ENCODE results near the gene ITSN1.
"Not testable (repeated sequence)": the region's sequence is repeated elsewhere in the genome, so short reads cannot be mapped to it uniquely, and the experiment has no call there.

The ITSN1 gene

DNA sequence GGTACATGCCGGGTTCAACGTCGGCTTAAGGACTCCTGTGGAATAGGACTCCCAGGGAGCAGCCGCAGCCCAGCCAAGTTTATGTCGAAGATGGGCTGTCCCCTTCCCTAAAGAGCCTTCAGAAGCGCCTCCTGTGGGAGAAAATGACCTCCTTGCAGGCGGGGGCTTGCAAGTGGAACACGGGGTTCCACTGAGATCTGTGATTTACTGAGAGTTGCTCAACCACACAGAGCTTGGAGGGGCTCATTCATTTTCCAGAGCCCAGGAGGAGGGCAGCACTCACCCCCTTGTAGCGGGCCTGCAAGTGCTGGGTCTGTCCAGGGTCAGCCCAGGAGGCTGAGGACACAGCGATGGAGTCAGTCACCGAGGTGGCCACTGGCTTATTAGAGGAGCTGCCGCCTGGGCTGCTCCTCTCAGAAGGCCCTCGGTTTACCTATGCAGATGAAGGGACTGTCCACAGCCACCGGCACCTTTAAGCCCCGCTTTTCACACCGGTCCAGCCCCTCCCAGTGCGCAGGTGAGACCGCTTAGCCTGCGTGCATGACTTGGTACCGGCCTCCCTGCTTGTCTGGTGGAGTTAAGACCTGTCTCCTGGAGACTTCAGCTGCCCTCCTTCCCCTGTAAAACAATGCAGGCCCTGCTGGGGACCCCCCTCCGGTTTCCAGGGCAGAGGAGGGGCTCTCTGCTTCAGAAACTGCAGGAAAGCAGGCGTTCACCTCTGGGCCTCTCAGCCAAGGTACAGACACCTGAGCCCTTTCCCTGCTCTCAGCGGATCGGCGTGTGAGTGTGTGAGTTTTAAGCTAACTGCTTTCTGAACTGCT, 215.8 kb downstream of the ITSN1 start:
- in situ Hi-C loops (cut with MboI; ENCODE audit: low sequenced_read_pairs), result no loop called here

DNA sequence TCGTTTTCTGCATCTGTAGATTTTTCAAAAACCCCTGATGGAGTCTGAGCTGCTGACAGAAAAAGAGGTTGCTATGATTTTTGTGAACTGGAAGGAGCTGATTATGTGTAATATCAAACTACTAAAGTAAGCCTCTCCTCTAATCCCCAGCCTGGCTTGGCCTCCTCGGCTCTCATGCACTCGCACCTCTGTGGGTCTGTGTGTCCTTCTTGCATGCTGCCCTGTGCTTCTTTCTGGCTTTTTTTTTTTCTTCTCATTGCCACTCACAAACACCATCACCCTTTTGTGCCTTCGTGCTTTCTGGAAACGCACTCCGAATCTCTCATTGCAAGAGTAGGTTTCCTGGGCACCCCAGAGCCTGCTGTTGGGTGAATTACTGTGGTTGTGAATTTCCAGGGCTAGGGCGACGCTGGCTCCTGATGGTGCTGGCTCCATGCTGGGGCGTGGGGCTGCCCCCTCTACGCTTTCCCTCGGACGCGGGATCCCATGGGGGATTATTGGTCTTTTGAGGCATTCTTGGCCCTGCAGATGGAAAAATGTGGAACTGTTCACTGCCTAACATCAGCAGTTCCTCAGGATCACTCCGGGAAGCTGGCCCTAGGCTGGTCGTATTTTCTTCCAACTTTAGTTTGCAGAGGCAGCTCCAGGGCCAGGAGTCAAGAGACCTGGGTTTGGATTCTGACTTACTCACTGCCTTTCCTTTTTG, 216.5 kb downstream of the ITSN1 start:
- in situ Hi-C loops (cut with MboI; ENCODE audit: low sequenced_read_pairs), result no loop called here

DNA sequence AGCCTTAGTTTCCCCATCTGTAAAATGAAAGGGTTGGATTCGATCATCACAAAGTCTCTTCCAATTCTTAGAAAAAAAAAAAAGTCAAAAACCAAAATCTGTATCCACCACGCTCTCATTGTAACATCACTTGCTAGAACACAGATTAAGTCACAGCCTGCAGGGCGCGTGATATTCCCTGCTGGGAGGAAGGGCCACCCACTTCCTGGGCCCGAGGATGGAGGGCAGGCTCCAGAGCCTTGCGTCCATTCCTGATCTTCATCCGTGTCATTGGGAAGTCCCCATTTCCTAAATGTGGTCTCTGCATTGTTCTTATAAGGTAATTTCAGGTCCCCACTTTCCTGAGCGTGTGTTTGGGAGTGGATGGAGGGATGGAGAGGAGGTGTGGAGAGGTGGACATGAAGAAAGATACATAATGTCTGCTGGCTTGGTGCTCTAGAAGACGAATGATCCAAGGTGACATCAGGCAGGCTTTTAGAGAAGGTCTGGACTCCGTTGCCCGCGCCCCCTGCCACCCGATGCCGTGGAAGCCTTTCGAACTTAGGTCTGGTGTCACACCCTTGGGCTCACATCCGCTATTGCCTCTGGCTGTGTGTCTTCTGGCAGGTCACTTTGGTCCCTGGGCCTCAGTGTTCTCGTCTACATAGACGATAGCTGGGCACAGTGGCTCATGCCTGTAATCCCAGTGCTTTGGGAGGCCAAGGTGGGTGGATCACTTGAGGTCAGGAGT, 217.2 kb downstream of the ITSN1 start:
- in situ Hi-C loops (cut with MboI; ENCODE audit: low sequenced_read_pairs), result no loop called here

DNA sequence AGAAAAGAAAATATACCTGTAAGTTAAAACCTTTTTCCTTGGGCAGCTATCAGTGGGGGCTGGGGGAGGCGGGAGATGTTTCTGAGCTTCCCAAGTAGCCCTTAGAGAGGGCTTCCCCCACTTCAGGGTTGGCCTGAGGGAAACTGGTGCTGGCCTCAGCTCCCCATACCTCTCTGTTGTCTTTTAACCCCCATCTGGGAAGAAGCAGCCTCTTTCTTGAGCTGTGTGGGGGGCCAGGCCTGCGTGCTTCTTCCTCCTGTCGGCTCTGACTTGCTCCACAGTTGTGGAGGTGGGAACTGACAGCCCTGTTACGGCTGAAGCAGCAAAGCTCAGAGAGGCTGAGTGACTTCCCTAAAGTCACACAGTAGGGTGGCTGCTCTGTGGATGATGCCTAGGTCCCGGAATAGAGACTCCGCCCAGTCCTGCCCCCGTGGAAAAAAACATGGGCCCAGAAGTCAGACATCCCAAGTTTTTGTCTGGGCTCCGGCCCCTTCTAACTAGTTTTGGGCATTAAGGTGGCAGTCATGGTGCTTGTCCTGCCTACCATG, 218.1 kb downstream of the ITSN1 start:
- in situ Hi-C loops (cut with MboI; ENCODE audit: low sequenced_read_pairs), result no loop called here

DNA sequence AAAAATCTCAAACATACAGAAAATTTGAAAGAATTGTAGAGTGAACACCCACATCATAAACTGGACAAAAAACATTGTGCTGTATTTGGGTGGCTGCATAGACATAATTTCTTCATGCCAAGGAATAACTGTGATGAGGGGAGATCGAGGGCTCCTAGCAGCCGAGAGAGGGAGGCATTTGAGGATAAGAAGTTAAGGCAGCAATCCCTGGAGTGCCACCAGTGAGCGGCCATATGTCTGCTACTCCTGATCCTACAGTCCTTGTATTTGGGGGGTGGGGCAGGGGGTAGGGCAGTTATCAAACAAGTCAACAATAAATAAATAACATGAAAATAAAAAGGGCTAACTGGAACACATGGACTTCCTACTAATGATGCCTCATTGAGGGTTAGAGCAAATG, 218.8 kb downstream of the ITSN1 start:
- in situ Hi-C loops (cut with MboI; ENCODE audit: low sequenced_read_pairs), result no loop called here

DNA sequence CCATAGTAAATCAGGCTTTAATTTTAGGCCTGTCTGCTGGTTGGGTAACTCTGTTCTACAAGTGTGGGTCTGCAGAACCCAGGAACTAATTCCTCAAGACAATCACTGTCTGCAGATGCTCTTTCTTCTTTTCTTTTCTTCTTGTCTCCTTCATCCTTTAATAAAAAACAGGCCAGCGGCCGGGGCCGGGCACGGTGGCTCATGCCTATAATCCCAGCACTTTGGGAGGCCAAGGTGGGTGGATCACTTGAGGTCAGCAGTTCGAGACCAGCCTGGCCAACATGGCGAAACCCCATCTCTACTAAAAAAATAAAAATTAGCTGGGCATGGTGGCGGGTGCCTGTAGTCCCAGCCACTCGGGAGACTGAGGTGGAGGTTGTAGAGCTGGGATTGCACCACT, 220.9 kb downstream of the ITSN1 start:
- in situ Hi-C loops (cut with MboI; ENCODE audit: low sequenced_read_pairs), result not testable (repeated sequence)

DNA sequence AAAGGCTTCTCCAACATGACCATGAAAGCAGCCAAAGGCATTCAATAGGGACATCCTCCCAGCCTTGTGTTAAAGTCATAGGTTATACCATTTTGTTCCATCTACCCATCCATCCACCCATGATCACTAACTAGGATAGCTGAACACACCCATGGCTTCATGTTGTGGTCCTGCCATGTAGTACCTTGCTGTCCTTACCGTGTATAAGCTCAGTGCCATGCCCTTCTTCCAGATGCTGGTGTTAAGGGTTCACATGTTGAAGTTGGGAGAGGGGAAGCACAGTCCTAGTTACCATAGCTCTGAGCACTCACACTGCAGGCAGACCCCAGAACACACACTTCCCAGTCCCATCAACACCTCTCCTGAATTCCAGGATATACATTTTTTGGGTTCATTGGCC, 221.8 kb downstream of the ITSN1 start:
- in situ Hi-C loops (cut with MboI; ENCODE audit: low sequenced_read_pairs), result no loop called here

DNA sequence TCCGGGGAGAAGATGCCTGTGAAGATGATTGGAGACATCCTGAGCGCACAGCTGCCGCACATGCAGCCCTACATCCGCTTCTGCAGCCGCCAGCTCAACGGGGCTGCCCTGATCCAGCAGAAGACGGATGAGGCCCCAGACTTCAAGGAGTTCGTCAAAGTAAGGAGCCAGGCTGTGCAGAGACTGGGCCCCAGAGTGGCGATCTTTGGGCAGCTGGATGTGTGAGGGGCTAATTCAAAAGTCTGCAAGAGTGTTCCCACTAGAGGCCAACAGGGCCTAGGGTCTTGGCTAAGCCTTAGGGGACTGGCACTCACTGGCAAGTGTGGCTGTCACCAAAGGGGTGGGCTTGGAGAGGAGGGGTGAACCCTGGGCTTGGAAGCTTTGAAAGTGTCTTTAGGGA, 222.9 kb downstream of the ITSN1 start:
- in situ Hi-C loops (cut with MboI; ENCODE audit: low sequenced_read_pairs), result no loop called here

DNA sequence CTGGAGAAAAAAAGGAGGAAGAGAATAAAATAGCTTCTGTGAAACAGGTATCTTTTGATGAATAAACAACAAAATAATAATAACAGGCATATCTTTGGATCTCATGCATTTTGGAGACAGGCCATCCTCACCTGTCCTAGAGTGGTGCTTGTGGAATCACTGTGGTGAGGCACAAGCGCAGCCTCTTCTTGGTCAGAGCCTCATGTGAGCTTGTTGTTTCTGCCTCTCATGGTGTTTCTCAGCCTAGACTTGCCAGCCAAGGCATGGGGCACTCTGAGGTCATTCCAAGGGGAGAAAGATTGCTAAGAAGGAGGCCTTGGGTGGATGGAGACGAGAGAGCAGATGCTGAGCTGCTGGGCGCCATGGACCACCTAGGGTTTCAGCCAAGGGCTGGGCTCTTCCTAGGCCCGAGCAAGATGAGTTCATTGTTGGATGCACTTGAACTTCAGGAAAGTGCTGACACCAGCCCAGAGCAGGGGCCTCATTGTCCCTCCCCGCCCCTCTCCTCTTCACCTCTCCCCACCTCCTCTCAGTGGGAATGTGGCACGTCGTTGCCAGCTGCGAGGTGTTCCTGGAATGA, 223.8 kb downstream of the ITSN1 start:
- in situ Hi-C loops (cut with MboI; ENCODE audit: low sequenced_read_pairs), result no loop called here

DNA sequence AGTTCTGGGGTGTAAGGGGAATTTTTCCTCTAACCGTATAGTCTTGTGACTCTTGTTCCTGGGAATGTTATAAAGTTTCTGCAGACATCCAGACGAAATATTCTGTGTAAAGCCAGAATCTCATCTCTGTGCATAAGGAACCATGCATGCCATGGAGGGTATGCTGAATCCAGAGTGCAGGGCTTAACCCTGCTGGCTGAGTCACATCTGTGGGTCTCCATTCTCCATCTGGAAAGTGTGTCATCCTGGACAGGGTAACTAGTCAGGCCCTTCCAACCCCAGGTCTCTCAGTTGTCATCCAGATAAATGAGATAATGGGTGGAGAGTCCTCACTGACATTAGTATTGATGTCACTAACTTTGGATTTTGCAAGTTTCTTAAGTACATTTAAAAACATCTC, 224.5 kb downstream of the ITSN1 start:
- in situ Hi-C loops (cut with MboI; ENCODE audit: low sequenced_read_pairs), result no loop called here

DNA sequence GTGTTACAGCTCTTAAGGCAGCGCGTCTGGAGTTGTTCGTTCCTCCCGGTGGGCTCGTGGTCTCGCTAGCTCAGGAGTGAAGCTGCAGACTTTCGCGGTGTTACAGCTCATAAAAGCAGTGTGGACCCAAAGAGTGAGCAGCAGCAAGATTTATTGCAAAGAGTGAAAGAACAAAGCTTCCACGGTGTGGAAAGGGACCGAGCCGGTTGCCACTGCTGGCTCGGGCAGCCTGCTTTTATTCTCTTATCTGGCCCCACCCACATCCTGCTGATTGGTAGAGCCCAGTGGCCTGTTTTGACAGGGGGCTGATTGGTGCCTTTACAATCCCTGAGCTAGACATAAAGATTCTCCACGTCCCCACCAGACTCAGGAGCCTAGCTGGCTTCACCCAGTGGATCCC, 225.6 kb downstream of the ITSN1 start:
- in situ Hi-C loops (cut with MboI; ENCODE audit: low sequenced_read_pairs), result not testable (repeated sequence)

DNA sequence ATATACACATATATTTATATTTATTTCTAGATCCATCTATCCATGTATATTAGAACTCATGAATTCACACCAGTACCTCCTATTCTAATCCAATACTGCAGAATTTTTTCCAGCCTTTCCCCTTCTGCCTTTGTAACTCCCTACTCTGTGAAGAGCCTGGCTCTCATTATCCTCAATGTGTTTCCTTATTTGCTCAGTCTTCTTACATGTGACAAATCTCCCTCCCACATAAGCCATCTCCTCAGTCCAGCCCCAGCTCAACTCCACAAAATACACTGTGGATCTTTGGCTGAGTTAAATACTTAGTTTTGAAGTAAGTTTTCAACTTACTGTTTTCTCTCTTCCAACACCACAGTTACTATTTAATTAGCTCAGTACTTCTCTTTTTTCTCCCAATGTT, 227.6 kb downstream of the ITSN1 start:
- in situ Hi-C loops (cut with MboI; ENCODE audit: low sequenced_read_pairs), result no loop called here

DNA sequence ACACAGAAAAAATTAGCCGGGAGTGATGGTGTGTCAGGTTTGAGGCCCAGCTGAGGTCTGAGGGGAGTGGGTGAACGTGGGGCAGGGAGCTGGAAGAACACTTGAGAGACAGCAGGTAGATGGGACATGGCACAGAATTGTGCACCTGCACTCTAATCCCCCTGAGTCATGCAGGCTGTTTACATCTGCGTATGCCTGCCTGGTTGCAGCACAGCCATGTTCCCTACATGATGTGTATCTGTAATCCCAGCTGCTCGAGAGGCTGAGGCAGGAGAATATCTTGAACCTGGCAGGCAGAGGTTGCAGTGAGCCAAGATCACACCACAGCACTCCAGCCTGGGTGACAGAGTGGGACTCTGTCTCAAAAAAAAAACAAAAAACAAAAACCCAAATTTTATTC, 228.5 kb downstream of the ITSN1 start:
- in situ Hi-C loops (cut with MboI; ENCODE audit: low sequenced_read_pairs), result no loop called here

DNA sequence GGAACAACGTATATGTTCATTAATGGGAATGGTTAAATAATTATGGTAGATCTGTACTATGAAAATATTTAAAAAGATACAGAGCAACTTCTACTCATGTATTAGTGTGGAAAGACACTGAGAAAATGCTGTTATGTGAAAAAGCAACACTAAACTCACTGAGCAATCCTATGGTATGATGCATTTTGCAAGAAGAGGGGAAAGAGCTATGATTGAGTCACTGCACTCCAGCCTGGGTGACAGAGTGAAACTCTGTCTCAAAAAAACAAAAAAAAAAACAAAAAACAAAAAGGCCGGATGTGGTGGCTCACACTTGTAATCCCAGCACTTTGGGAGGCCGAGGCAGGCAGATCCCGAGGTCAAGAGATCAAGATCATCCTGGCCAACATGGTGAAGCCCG, 228.9 kb downstream of the ITSN1 start:
- in situ Hi-C loops (cut with MboI; ENCODE audit: low sequenced_read_pairs), result no loop called here

DNA sequence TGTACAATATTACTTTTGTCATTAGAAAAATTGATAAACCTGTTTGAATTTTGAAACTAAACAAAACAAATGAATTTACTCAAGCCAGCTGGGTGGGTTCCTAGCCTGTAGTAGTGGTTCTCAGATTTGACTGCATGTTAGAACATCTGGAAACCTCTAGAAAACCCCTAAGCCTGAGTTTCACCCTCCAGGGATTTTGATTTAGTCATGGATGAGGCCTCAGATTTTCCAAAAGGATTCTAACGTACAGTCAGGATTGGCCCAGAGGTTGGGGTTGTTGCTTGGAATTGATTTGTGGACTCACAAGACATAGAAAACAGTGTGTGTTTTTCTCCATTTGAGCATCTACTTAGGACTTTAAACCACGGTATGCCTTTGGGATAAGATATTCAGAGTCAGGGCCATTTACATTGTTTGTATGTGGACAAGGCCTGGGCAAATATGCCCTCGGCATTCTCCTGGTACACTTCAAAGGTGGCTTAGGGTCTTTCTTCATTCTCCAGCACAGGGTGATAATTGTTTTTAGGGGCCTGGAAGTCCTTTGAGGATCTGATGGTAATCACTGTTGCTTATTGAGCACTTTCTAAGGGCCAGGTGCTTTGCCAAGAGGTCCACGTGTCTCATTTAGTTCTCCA, 230.7 kb downstream of the ITSN1 start:
- in situ Hi-C loops (cut with MboI; ENCODE audit: low sequenced_read_pairs), result no loop called here

DNA sequence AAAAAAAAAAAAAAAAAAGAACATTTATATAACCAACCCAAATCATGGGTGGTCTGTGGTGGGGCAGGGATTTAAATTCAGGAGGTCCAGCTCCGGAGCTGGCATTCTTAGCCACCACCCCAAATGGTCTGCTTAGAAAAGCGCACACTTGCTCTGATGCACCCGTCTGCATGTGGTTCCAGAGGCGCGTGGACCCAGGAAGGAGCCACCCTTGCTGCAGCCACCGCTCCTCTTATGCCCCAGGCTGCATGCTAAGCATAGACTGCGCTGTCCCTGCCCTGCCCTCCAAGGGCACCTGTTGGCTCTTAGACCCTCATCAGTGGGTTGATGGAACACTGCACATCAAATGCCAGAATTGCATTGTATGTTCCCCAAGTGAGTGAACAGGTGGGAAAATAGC, 231.9 kb downstream of the ITSN1 start:
- in situ Hi-C loops (cut with MboI; ENCODE audit: low sequenced_read_pairs), result no loop called here

DNA sequence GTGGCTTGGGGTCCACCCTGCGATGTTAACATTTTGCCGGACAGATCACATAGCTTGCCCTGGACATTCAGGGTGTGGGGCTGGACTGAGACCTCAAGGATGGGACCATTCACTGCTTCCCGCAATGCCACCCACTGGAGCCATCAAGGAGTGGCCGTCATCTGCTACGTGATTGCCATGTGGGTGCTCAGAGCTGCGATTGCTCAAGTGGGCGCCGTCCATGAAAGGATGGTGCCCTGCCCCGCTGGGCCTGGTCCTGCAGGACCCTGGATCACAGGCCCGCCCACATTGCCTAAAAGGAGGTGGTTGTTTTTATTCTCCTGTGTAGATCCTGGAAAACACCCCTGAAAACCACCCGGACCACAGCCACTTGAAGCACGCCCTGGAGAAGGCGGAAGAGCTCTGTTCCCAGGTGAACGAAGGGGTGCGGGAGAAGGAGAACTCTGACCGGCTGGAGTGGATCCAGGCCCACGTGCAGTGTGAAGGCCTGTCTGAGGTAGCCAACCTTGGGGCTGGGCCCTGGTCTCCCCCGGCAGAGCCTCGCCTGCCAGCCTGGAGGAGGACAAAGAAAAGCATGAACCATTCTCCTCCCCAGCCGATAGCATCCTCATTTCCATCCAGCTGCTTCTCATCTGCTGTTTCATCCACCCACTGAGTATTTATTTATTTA, 232.9 kb downstream of the ITSN1 start:
- in situ Hi-C loops (cut with MboI; ENCODE audit: low sequenced_read_pairs), result no loop called here

DNA sequence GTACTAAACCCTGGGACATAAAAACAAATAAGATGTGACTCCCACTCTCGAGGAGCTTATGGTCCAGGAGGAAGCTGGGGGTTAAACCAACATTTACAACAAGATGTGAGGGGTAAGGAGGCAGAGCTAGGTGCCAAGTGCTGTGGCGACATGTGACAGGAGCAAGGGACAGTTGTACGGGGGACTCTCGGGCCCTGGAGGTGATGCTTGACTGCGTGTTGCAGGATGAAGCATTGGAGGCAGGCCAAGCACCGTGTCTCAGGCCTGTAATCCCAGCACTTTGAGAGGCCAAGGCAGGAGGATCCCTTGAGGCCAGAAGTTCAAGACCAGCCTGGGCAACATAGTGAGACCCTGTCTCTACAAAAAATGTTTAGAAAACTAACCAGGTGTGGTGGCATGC, 236.5 kb downstream of the ITSN1 start:
- in situ Hi-C loops (cut with MboI; ENCODE audit: low sequenced_read_pairs), result no loop called here

DNA sequence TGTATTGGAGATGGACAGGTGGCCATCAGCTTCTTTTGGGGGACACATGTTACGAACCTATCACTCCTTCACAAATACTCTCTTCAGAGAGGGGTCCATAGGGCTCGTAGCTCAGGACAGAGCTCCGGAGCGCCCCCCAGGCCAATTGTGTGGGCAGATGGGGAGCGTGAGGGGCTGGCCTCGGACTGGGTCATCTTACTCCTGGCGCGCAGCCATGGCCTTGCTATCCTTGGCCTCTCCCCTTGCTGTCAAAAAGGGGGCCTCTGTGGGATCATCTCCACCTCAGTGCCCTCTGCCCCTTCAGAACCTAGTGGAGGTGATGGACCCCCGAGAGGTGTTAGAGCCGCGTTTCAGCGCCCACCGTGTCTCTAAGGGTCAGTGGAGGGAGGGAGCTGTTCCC, 238.3 kb downstream of the ITSN1 start:
- in situ Hi-C loops (cut with MboI; ENCODE audit: low sequenced_read_pairs), result no loop called here
